ENCODE data around the gene PRKCA.
"Not testable (repeated sequence)": the region's sequence is repeated elsewhere in the genome, so short reads cannot be mapped to it uniquely, and the experiment has no call there.

Gene PRKCA

DNA sequence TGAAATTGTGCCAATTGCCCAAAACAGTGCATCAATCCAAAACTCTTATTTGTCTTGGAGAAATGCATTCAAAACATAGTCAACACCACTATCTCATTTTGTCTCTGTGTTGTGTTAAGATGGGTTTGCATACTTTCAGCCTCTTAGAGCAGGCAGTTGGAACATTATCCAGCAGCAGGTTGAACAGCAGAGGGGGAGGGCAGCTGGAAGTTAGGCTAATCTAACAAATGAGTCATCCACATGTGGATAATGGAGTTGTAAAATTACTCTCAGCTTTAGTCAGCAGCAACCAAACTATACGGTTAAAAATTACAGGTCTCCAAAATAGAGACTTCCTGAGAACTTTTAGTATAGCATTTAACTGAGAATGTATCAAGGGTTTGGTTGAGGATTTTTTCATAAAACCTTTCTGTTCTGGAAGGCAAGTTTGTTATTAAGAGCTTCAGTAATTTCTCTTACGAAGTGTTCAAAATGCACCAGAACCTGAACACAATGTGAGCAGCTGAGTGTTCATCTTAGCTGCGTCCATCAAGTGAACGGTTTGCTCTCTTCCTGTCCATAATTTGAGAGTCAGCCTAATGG lies 46.3 kb downstream of the PRKCA start:
- TF ChIP-seq, protein P1, sequence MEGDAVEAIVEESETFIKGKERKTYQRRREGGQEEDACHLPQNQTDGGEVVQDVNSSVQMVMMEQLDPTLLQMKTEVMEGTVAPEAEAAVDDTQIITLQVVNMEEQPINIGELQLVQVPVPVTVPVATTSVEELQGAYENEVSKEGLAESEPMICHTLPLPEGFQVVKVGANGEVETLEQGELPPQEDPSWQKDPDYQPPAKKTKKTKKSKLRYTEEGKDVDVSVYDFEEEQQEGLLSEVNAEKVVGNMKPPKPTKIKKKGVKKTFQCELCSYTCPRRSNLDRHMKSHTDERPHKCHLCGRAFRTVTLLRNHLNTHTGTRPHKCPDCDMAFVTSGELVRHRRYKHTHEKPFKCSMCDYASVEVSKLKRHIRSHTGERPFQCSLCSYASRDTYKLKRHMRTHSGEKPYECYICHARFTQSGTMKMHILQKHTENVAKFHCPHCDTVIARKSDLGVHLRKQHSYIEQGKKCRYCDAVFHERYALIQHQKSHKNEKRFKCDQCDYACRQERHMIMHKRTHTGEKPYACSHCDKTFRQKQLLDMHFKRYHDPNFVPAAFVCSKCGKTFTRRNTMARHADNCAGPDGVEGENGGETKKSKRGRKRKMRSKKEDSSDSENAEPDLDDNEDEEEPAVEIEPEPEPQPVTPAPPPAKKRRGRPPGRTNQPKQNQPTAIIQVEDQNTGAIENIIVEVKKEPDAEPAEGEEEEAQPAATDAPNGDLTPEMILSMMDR (IDR thresholded peaks at IDR 0.05) = no peak
- TF ChIP-seq ZFX (IDR thresholded peaks at IDR 0.05; ENCODE audit: borderline replicate concordance) = no peak
- peak overlapping the region; percentile 37 for H3K27ac ChIP-seq

DNA sequence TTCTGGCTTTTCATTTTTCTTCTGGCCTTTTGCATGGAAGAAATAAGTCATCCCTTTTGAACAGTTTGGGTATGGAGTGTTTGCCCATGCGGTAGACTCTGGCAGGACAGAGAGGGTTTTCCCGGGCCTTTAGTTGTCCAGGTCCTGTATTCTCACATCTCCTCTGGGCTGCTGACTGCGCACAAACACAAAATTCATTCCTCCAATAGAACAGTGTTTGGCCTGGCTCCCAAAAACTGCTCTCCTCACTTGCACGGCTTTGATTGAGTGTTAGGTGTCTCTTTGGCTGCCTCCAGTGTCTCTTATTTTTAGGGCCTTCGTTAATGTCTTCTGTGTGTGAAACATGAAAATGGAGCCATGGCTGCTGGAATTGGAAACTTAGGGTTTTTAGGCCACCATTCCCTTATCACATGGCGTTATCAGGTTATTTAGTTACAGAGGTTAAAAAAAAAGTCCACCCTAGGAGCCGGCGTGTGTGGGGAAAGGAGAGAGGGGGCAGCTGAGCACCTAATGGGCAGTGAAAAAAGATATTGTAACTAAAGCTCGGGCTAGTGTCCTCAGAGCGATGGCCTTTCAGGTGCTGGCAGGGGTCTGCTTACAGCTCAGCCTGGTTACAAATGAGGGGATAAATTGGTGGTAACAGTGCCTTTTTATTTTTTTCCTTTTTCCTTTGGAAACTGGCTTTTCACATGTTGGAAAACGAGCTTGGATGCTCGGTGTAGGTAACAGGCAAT lies 47.3 kb downstream of the PRKCA start:
- H3K27ac ChIP-seq = peak overlapping the region; percentile 37; the same call in 1 of the 2 replicates

DNA sequence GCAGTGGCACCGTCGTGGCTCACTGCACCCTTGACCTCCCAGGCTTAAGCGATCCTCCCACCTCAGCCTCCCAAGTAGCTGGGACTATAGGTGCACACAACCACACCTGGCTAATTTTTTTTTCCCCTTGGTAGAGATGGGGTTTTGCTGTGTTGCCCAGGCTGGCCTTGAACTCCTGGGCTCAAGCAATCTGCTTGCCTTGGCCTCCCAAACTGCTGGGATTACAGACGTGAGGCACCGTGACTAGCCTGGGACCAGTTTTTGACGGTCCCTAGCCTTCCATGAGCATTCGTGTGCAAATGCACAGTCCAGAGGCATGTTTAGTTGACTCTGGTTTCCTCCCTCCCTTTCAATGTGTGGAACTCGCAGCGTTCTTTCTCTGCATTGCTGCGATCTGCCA lies 48.2 kb downstream of the PRKCA start:
- H3K27ac ChIP-seq = not testable (repeated sequence)

More for the DNA sequence above, 47.3 kb downstream of the PRKCA start:
- no peak for TF ChIP-seq ZFX (IDR thresholded peaks at IDR 0.05; ENCODE audit: borderline replicate concordance)
- TF ChIP-seq, protein P1 (IDR thresholded peaks at IDR 0.05) = no peak

DNA sequence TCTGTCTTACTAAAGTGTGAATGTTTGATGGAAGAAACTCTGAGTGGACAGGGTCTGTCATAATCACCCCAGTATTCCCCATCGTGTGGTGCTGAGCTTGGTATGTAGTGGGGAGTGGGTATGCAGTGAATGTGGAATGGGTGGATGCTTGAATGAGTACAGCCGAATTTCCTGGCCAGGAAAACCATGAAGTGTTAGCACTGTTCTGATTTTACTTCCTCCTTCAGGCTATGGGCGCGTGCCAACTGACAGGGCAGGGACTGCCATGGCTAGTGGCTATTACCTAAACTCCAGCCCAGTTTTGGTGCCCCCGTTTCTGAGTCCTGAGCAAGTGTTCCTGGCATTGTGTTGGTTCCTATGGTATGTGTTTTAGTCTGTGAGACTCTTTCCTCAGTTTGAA lies 48.6 kb downstream of the PRKCA start:
- no peak for TF ChIP-seq ZFX (IDR thresholded peaks at IDR 0.05; ENCODE audit: borderline replicate concordance)
- TF ChIP-seq, protein P1 (IDR thresholded peaks at IDR 0.05) = no peak
- H3K27ac ChIP-seq = no peak overlapping the region

DNA sequence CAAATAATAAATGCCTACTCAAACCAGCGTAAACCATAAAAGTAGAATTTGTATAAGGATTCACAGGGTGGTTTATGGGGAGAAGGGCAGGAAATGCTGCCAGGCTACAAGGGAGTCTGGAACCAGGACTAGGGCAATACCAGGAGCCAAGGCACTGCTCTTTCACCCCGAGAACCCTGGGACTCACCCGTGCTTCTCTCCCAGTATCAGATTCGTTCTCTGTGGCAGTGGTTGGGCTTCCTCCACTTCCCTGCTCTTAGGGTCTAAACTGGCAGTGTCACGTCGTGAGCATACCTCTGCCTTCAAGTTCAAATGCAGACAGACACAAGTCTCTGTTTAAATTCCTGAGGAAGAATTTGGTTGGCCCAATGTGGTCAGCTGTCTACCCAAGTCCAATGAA lies 49.3 kb downstream of the PRKCA start:
- no peak for TF ChIP-seq ZFX (IDR thresholded peaks at IDR 0.05; ENCODE audit: borderline replicate concordance)
- TF ChIP-seq, protein P1 (IDR thresholded peaks at IDR 0.05) = no peak
- H3K27ac ChIP-seq = no peak overlapping the region

DNA sequence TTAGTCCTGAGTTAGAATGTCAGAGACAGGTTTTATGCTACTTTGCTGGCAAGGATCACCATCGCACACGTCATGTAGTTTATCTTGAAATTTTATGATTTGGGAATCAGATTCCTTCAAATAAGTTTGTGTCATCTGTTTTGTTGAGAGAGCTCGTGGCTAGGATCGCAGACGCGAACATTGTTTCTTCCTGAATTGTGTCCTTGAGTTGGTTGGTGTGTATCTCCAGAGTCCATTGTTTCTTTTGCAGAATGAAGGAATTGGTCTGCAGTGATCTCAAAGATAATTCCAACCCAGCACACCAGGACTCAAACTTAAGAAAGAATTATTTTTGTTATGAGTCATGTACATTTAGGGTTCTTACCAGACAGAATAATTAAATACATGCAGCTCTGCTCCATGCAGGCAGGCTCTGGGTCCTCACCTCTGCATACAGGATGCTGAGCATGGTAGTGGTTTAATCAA lies 51.6 kb downstream of the PRKCA start:
- no peak for TF ChIP-seq ZFX (IDR thresholded peaks at IDR 0.05; ENCODE audit: borderline replicate concordance)
- TF ChIP-seq, protein P1 (IDR thresholded peaks at IDR 0.05) = no peak
- no peak overlapping the region for H3K27ac ChIP-seq

DNA sequence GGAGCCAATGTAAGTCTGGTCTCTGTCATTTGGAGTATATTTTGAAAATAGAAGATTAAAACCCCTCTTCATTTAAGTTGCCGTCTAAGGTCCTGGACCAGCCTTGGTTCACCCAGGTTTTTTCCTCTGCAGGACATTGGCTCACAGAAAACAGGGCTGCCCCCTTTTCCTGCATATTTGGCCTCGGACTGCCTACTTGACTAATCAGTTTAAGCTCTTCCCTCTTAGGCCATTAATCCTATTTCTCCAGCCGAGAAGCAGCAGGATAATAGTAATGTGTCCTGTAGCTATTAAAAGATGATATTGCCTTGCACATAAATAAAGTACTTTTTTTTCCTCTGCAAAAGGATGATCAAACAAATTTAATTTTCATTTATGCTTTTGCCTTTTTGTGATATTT lies 52.1 kb downstream of the PRKCA start:
- no peak for TF ChIP-seq ZFX (IDR thresholded peaks at IDR 0.05; ENCODE audit: borderline replicate concordance)
- TF ChIP-seq, protein P1 (IDR thresholded peaks at IDR 0.05) = no peak
- H3K27ac ChIP-seq = no peak overlapping the region
